Measurements from ENCODE around the gene SPRED1.

GRCh38 chr15:38307861-38308641 is 55.4 kb downstream of the SPRED1 start:
- no peak for TF ChIP-seq GATA2 (IDR thresholded peaks at IDR 0.05; ENCODE audit: low read depth, low read length)
- TF ChIP-seq GATA3 (IDR thresholded peaks at IDR 0.05; ENCODE audit: low read depth, low read length): no peak
